ENCODE results near the gene BPIFB2. TPM values are rescaled to one million over a fixed set of nuclear protein-coding genes. Genes with fewer than 3 reads are reported as not detected.

BPIFB2 gene
- total RNA-seq, 2 donors from 2014 or later, result not detected

- peaks cover 2 to 3% of the 10 kb centered on the region in 2 donors for H3K9me3 Mint-ChIP-seq
- H3K27me3 Mint-ChIP-seq (ENCODE audit: low read depth), result no peaks in the 10 kb centered on the region
- no peak overlapping the region for H3K27ac Mint-ChIP-seq
- DNase-seq, result no peak
- ATAC-seq (replicated peaks in 1 of 2), result no peak
- no peak overlapping the region for H3K4me3 Mint-ChIP-seq
- H3K4me1 Mint-ChIP-seq (ENCODE audit: low read depth), result peaks cover 10% of the 10 kb centered on the region
- H3K36me3 Mint-ChIP-seq (ENCODE audit: insufficient read depth in 2 of 2), result no peaks in the 10 kb centered on the region
Observed at GRCh38 chr20:33009214-33010132, 2.0 kb downstream of the BPIFB2 start.

- no peak for DNase-seq
- H3K27me3 Mint-ChIP-seq (ENCODE audit: low read depth), result no peaks in the 10 kb centered on the region
- H3K4me3 Mint-ChIP-seq, result no peak overlapping the region
- ATAC-seq (replicated peaks in 1 of 2), result no peak
- no peaks in the 10 kb centered on the region for H3K36me3 Mint-ChIP-seq (ENCODE audit: insufficient read depth in 2 of 2)
- H3K4me1 Mint-ChIP-seq (ENCODE audit: low read depth), result peaks cover 8% of the 10 kb centered on the region
- H3K27ac Mint-ChIP-seq, result no peak overlapping the region
- peaks cover 2 to 3% of the 10 kb centered on the region in 2 donors for H3K9me3 Mint-ChIP-seq
Observed at GRCh38 chr20:33010133-33010504, 2.6 kb downstream of the BPIFB2 start.

GRCh38 chr20:33010674-33011449 lies 3.4 kb downstream of the BPIFB2 start:
- H3K27me3 Mint-ChIP-seq (ENCODE audit: low read depth), result no peaks in the 10 kb centered on the region
- H3K27ac Mint-ChIP-seq, result no peak overlapping the region
- H3K9me3 Mint-ChIP-seq, result no peaks in the 10 kb centered on the region
- H3K4me3 Mint-ChIP-seq, result no peak overlapping the region
- no peak for ATAC-seq (replicated peaks in 1 of 2)
- H3K36me3 Mint-ChIP-seq (ENCODE audit: insufficient read depth in 2 of 2), result no peaks in the 10 kb centered on the region
- peaks cover 3% of the 10 kb centered on the region for H3K4me1 Mint-ChIP-seq (ENCODE audit: low read depth)
- DNase-seq, result no peak

- no peaks in the 10 kb centered on the region for H3K36me3 Mint-ChIP-seq (ENCODE audit: insufficient read depth in 2 of 2)
- DNase-seq (no peak), ATAC-seq (replicated peaks in 1 of 2) (no peak)
- H3K4me1 Mint-ChIP-seq (ENCODE audit: low read depth), result peaks cover 3% of the 10 kb centered on the region
- H3K27me3 Mint-ChIP-seq (ENCODE audit: low read depth), result no peaks in the 10 kb centered on the region
- H3K27ac Mint-ChIP-seq, result no peak overlapping the region
- H3K4me3 Mint-ChIP-seq, result no peak overlapping the region
- H3K9me3 Mint-ChIP-seq, result no peaks in the 10 kb centered on the region
Observed at GRCh38 chr20:33012327-33013189, 5.1 kb downstream of the BPIFB2 start.

GRCh38 chr20:33013701-33014326 lies 6.3 kb downstream of the BPIFB2 start:
- H3K4me1 Mint-ChIP-seq (ENCODE audit: low read depth), result peaks cover 3% of the 10 kb centered on the region
- ATAC-seq (replicated peaks in 1 of 2), result no peak

GRCh38 chr20:33014336-33015113 lies 7.0 kb downstream of the BPIFB2 start:
- no peaks in the 10 kb centered on the region for H3K9me3 Mint-ChIP-seq
- no peak for ATAC-seq (replicated peaks in 1 of 2)
- DNase-seq, result no peak
- no peak overlapping the region for H3K27ac Mint-ChIP-seq
- H3K36me3 Mint-ChIP-seq (ENCODE audit: insufficient read depth in 2 of 2), result no peaks in the 10 kb centered on the region
- peaks cover 3% of the 10 kb centered on the region for H3K4me1 Mint-ChIP-seq (ENCODE audit: low read depth)
- no peak overlapping the region for H3K4me3 Mint-ChIP-seq
- H3K27me3 Mint-ChIP-seq (ENCODE audit: low read depth), result no peaks in the 10 kb centered on the region

More at GRCh38 chr20:33013701-33014326, 6.3 kb downstream of the BPIFB2 start:
- H3K27me3 Mint-ChIP-seq (ENCODE audit: low read depth), result no peaks in the 10 kb centered on the region
- H3K27ac Mint-ChIP-seq, result no peak overlapping the region
- H3K9me3 Mint-ChIP-seq, result no peaks in the 10 kb centered on the region
- no peak for DNase-seq
- no peaks in the 10 kb centered on the region for H3K36me3 Mint-ChIP-seq (ENCODE audit: insufficient read depth in 2 of 2)
- H3K4me3 Mint-ChIP-seq, result no peak overlapping the region

- H3K27me3 Mint-ChIP-seq (ENCODE audit: low read depth), result no peaks in the 10 kb centered on the region
- DNase-seq, result no peak
Observed at GRCh38 chr20:33015114-33015484, 7.6 kb downstream of the BPIFB2 start.

GRCh38 chr20:33015700-33016580 lies 8.4 kb downstream of the BPIFB2 start:
- H3K4me1 Mint-ChIP-seq (ENCODE audit: low read depth), result peaks cover 3% of the 10 kb centered on the region
- no peak overlapping the region for H3K4me3 Mint-ChIP-seq
- H3K27me3 Mint-ChIP-seq (ENCODE audit: low read depth), result no peaks in the 10 kb centered on the region
- H3K9me3 Mint-ChIP-seq, result no peaks in the 10 kb centered on the region
- DNase-seq, result no peak
- H3K27ac Mint-ChIP-seq, result no peak overlapping the region
- no peaks in the 10 kb centered on the region for H3K36me3 Mint-ChIP-seq (ENCODE audit: insufficient read depth in 2 of 2)
- no peak for ATAC-seq (replicated peaks in 1 of 2)

More at GRCh38 chr20:33015114-33015484, 7.6 kb downstream of the BPIFB2 start:
- Mint-ChIP-seq H3K4me1 (ENCODE audit: low read depth) (peaks cover 3% of the 10 kb centered on the region), H3K36me3 (ENCODE audit: insufficient read depth in 2 of 2) (no peaks in the 10 kb centered on the region), H3K27ac (no peak overlapping the region), H3K4me3 (no peak overlapping the region), H3K9me3 (no peaks in the 10 kb centered on the region)
- ATAC-seq (replicated peaks in 1 of 2), result no peak

- Mint-ChIP-seq H3K36me3 (ENCODE audit: insufficient read depth in 2 of 2) (no peaks in the 10 kb centered on the region), H3K9me3 (no peaks in the 10 kb centered on the region), H3K27ac (no peak overlapping the region), H3K4me3 (no peak overlapping the region), H3K27me3 (ENCODE audit: low read depth) (no peaks in the 10 kb centered on the region), H3K4me1 (ENCODE audit: low read depth) (peaks cover 3% of the 10 kb centered on the region)
- DNase-seq (no peak), ATAC-seq (replicated peaks in 1 of 2) (no peak)
Observed at GRCh38 chr20:33016581-33017109, 9.1 kb downstream of the BPIFB2 start.

GRCh38 chr20:33017542-33017941 lies 10.0 kb downstream of the BPIFB2 start:
- Mint-ChIP-seq H3K4me1 (ENCODE audit: low read depth) (peaks cover 3% of the 10 kb centered on the region), H3K27ac (no peak overlapping the region), H3K4me3 (no peak overlapping the region), H3K36me3 (ENCODE audit: insufficient read depth in 2 of 2) (no peaks in the 10 kb centered on the region), H3K27me3 (ENCODE audit: low read depth) (no peaks in the 10 kb centered on the region), H3K9me3 (no peaks in the 10 kb centered on the region)
- no peak for DNase-seq
- ATAC-seq (replicated peaks in 1 of 2), result no peak

Data from activated T-cell treated with anti-CD3 and anti-CD28 coated beads, Interleukin-2, amount 50 U/mL, for 72 hours (primary cell).